ENCODE results near the gene TNNT2. TPM values are rescaled to one million over a fixed set of nuclear protein-coding genes. Genes with fewer than 3 reads are reported as not detected.

Gene TNNT2
- total and polyA plus RNA-seq, 2 of the 8 experiments (the other 6 are each of a cell fraction or from before 2014, with no cell fraction given), result 3.1 to 21.0 TPM

DNA sequence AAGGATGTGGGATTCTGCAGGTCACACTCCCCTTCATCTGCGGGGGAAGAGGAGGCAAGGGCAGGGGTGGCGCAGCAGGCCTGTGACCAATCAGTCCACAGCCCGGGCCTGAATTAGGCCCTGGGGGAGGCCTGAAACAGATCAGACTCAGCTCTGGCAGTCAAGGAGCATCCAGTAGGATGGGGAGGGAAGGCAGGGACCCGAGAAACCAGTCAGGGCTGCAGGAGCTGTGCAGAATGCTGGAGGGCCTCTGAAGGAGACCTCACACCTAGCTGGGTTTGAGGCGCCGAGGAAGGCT lies 12.7 kb downstream of the TNNT2 start:
- Histone ChIP-seq H2BK12ac (ENCODE audit: low read depth, low read length) (no peak overlapping the region), H2BK15ac (ENCODE audit: low read length) (no peak overlapping the region), H3K23me2 (ENCODE audit: low read depth, low read length) (no peaks in the 10 kb centered on the region), H4K5ac (ENCODE audit: insufficient read length, low read depth, low read length) (no peak overlapping the region), H3K79me1 (ENCODE audit: low read depth, low read length) (no peaks in the 10 kb centered on the region), H2BK120ac (replicated peaks; ENCODE audit: low read depth, low read length) (no peak overlapping the region), H3K18ac (ENCODE audit: extremely low read depth, low read length) (peak overlapping the region; percentile 60; the same call in 1 of the 2 replicates), H3K27ac (ENCODE audit: low read depth, low read length) (no peak overlapping the region), H3K4me3 (ENCODE audit: extremely low read depth in 1 of 4, insufficient read depth in 2 of 4, low read depth in 3 of 4, low read length in 4 of 4) (no peak overlapping the region), H3K79me2 (ENCODE audit: control insufficient read depth in 1 of 2, insufficient read depth in 2 of 2, low read length in 2 of 2) (no peaks in the 10 kb centered on the region), H3K27me3 (replicated peaks in 1 of 4; ENCODE audit: control insufficient read depth in 3 of 4, extremely low read depth in 1 of 4, insufficient read depth in 3 of 4, low read length in 3 of 4) (no peaks in the 10 kb centered on the region), H3K4me2 (ENCODE audit: insufficient read depth in 1 of 2, low read depth in 2 of 2, low read length in 2 of 2) (no peak overlapping the region), H3K14ac (ENCODE audit: insufficient read length) (no peak overlapping the region), H3K4ac (replicated peaks; ENCODE audit: insufficient read length, low read depth, low read length) (no peak overlapping the region), H2BK5ac (ENCODE audit: low read depth, low read length) (no peak overlapping the region), H3K36me3 (ENCODE audit: control insufficient read depth in 2 of 4, insufficient read depth in 4 of 4, low read length in 3 of 4) (no peaks in the 10 kb centered on the region), H3K56ac (replicated peaks; ENCODE audit: insufficient read length, low read depth, low read length) (no peak overlapping the region), H3K9ac (replicated peaks in 1 of 4; ENCODE audit: extremely low read depth in 1 of 4, low read depth in 3 of 4, low read length in 3 of 4) (no peak overlapping the region), H4K20me1 (replicated peaks in 1 of 2; ENCODE audit: control insufficient read depth in 1 of 2, insufficient read depth in 2 of 2, low read length in 2 of 2) (no peaks in the 10 kb centered on the region), H2AFZ (ENCODE audit: low read length) (no peak overlapping the region), H3K23ac (ENCODE audit: insufficient read length) (no peak overlapping the region), H2AK5ac (ENCODE audit: low read depth, low read length) (no peak overlapping the region), H3K9me3 (ENCODE audit: insufficient read depth in 2 of 2, low read depth in 1 of 2, low read length in 1 of 2) (no peaks in the 10 kb centered on the region), H3K4me1 (replicated peaks in 1 of 4; ENCODE audit: control insufficient read depth in 3 of 4, insufficient read depth in 4 of 4, low read length in 3 of 4) (peaks cover 0 to 5% (median under 1%) of the 10 kb centered on the region in 4 experiments; a peak in 4 of 7 replicates), H4K91ac (replicated peaks; ENCODE audit: insufficient read length, low read length) (no peak overlapping the region), H4K8ac (ENCODE audit: extremely low read depth, insufficient read depth, low read length) (no peak overlapping the region; the same call in 1 of the 2 replicates), H2BK20ac (ENCODE audit: low read length) (no peak overlapping the region)
- 96% methylated on average over 4 of the region's 6 CpGs; no CpG with 5 or more reads in 1 of the 2 experiments for WGBS, 2 experiments (ENCODE audit: extremely low coverage in 1 of 2, insufficient coverage in 1 of 2, insufficient read length in 1 of 2, insufficient replicate concordance in 2 of 2, low coverage in 1 of 2, low lambda C conversion rate in 2 of 2, missing lambda C conversion rate in 1 of 2)
- TF ChIP-seq CBX8 (IDR thresholded peaks at IDR 0.05; ENCODE audit: borderline replicate concordance, low read depth, low read length), result no peak
- TF ChIP-seq CHD2 (IDR thresholded peaks at IDR 0.05; ENCODE audit: low read length), result no peak
- no peak for TF ChIP-seq SRF (IDR thresholded peaks at IDR 0.05; ENCODE audit: low read depth, low read length)
- no peak for TF ChIP-seq BCL11A (IDR thresholded peaks at IDR 0.05; ENCODE audit: low read depth in 2 of 2, low read length in 2 of 2)
- TF ChIP-seq RFX5 (IDR thresholded peaks at IDR 0.05; ENCODE audit: borderline replicate concordance, low read depth, low read length), result no peak
- no peak for TF ChIP-seq GABPA (IDR thresholded peaks at IDR 0.05; ENCODE audit: borderline replicate concordance, insufficient read depth, low read length)
- no peak for TF ChIP-seq CHD1 (IDR thresholded peaks at IDR 0.05; ENCODE audit: low read depth, low read length)
- no peak for TF ChIP-seq SIX5 (IDR thresholded peaks at IDR 0.05; ENCODE audit: low read depth, low read length)
- TF ChIP-seq MAFK (IDR thresholded peaks at IDR 0.05; ENCODE audit: low read depth, low read length), result no peak
- no peak for FAIRE-seq
- ChIA-PET CTCF (ENCODE audit: partially characterized antibody) (interaction anchor here (0.7 to 14.7 kb wide), 11 partner anchors 10 to 142 kb away, joined by 3 to 275 read pairs (median 74); partner anchors contain the start of genes PKP1 and TNNT2), POLR2A (ENCODE audit: partially characterized antibody) (interaction anchor here (1.7 kb wide), 1 partner anchor 11 kb away, joined by 8 read pairs; no protein-coding TSS in a partner anchor)
- no peak for DNase-seq (ENCODE audit: low read depth in 1 of 2, low spot score in 2 of 2)

Data from H1 (cell line).